HCT116 (cell line): ENCODE results near the gene MAFG. TPM values are rescaled to one million over a fixed set of nuclear protein-coding genes. Genes with fewer than 3 reads are reported as not detected.

Source experiments
- ATAC-seq: fragments of 200-7000 bp; cut with Tn5 transposase; 2 replicates; pipeline ENCODE4 v1.9.1; 2020; ENCODE audit warnings: mild to moderate bottlenecking, moderate library complexity
- BruUV-seq: library from RNA; stranded (reverse); fragments of 400-500 nt; replicated peaks from 2 replicates; lab custom pipeline; 2021; lab: Mats Ljungman, UMichigan
- CTCF ChIA-PET: fragments of 300-600 bp; sonication (Branson Sonifier 250); formaldehyde crosslinking; loops from one replicate; lab custom pipeline; 2021; ENCODE audit warnings: antibody characterized with exemption; lab: Charles Lee
- POLR2A ChIA-PET: fragments of 300-600, 350-600 bp; sonication (Branson Sonifier 250); formaldehyde crosslinking; loops from one replicate; lab custom pipeline; 2021; ENCODE audit warnings: antibody characterized with exemption; lab: Charles Lee
- RAD21 ChIA-PET, 2 experiments: fragments of 300-600 bp; sonication (Branson Sonifier 250); formaldehyde crosslinking; loops; one replicate each; lab custom pipeline; 2023; ENCODE audit warnings: low total read pairs in 2 of 2; ENCODE audit not compliant: uncharacterized antibody in 2 of 2, unreplicated experiment in 2 of 2, low non-redundant PET in 1 of 2; lab: Charles Lee
- DNase-seq: peaks from one replicate; pipeline ENCODE4 v3.0.0-alpha.2; 2010; ENCODE audit warnings: low read depth, low spot score
- H2AFZ ChIP-seq: fragments of 200-600 bp; shearing (Covaris generic), sonication (generic); 2 replicates; pipeline ENCODE4 v1.6.1; 2017; ENCODE audit warnings: low read depth, mixed run types, mixed read lengths, antibody characterized with exemption, low read length; ENCODE audit not compliant: poor library complexity, severe bottlenecking
- H3K27ac ChIP-seq: 2 replicates; pipeline ENCODE4 v1.5.1; 2012; ENCODE audit warnings: low read depth, low read length
- H3K27me3 ChIP-seq: fragments of 200-600 bp; sonication (generic); 2 replicates; pipeline ENCODE4 v1.6.1; 2016; ENCODE audit warnings: mixed run types, low read length, mixed read lengths; ENCODE audit not compliant: insufficient read depth
- H3K36me3 ChIP-seq, 2 experiments: fragments of 200-500 bp in 1 of 2; fragments of 200-600 bp in 1 of 2; sonication (Bioruptor generic) in 1 of 2; sonication (generic) in 1 of 2; 2 replicates each; pipeline versions ENCODE4 v1.5.1 to v1.6.1; 2014 to 2016; ENCODE audit warnings: low read length in 2 of 2, inconsistent platforms in 1 of 2, mixed read lengths in 1 of 2, mixed run types in 1 of 2; ENCODE audit not compliant: insufficient read depth in 2 of 2, control insufficient read depth in 1 of 2
- H3K4me1 ChIP-seq, 2 experiments: fragments of 200-600 bp in 1 of 2; sonication (generic) in 1 of 2; 2 replicates each; pipeline versions ENCODE4 v1.5.1 to v1.6.1; 2012 to 2017; ENCODE audit warnings: low read length in 2 of 2, inconsistent platforms in 1 of 2, mild to moderate bottlenecking in 1 of 2, mixed read lengths in 1 of 2, mixed run types in 1 of 2, moderate library complexity in 1 of 2; ENCODE audit not compliant: insufficient read depth in 2 of 2, control insufficient read depth in 1 of 2
- H3K4me2 ChIP-seq: fragments of 200-600 bp; sonication (generic); 2 replicates; pipeline ENCODE4 v1.6.1; 2017; ENCODE audit warnings: mixed run types, low read length, mixed read lengths
- H3K4me3 ChIP-seq, 2 experiments: fragments of 200-600 bp in 1 of 2; sonication (generic) in 1 of 2; replicated peaks in 1 of 2; 2 replicates each; pipeline ENCODE4 v1.5.1; 2011 to 2016; ENCODE audit warnings: low read length in 2 of 2, control low read depth in 1 of 2, low read depth in 1 of 2, mild to moderate bottlenecking in 1 of 2, mixed read lengths in 1 of 2, mixed run types in 1 of 2
- H3K79me2 ChIP-seq: fragments of 200-600 bp; sonication (generic); 2 replicates; pipeline ENCODE4 v1.6.1; 2017; ENCODE audit warnings: mild to moderate bottlenecking, mixed run types, low read length, moderate library complexity, mixed read lengths; ENCODE audit not compliant: insufficient read depth
- H3K9ac ChIP-seq: fragments of 200-600 bp; sonication (generic); 2 replicates; pipeline ENCODE4 v1.6.1; 2016; ENCODE audit warnings: low read length, mixed read lengths
- H3K9me2 ChIP-seq: fragments of 200-600 bp; sonication (generic), shearing (Covaris generic); 2 replicates; pipeline ENCODE4 v1.6.1; 2017; ENCODE audit warnings: mixed run types, mild to moderate bottlenecking, moderate library complexity; ENCODE audit not compliant: insufficient read depth
- H3K9me3 ChIP-seq, 2 experiments: fragments of 200-500 bp in 1 of 2; fragments of 200-600 bp in 1 of 2; sonication (Bioruptor generic) in 1 of 2; sonication (generic) in 1 of 2; 2 replicates each; pipeline ENCODE4 v1.6.1; 2014 to 2017; ENCODE audit warnings: low read length in 2 of 2, mixed read lengths in 2 of 2, inconsistent platforms in 1 of 2, low read depth in 1 of 2, mild to moderate bottlenecking in 1 of 2, mixed run types in 1 of 2, moderate library complexity in 1 of 2; ENCODE audit not compliant: control insufficient read depth in 1 of 2, insufficient read depth in 1 of 2
- H4K20me1 ChIP-seq: fragments of 200-600 bp; sonication (generic), shearing (Covaris generic); 2 replicates; pipeline ENCODE4 v1.6.1; 2017; ENCODE audit warnings: mixed run types, mild to moderate bottlenecking, moderate library complexity; ENCODE audit not compliant: insufficient read depth
- ATF3 ChIP-seq: IDR thresholded peaks from 2 replicates; pipeline ENCODE4 v1.6.1; 2012
- EGR1 ChIP-seq: IDR thresholded peaks from 2 replicates; pipeline ENCODE4 v1.6.1; 2012; ENCODE audit warnings: low read depth
- POLR2A ChIP-seq: IDR thresholded peaks from 2 replicates; pipeline ENCODE4 v1.7.0; 2011; ENCODE audit warnings: borderline replicate concordance; ENCODE audit not compliant: insufficient read depth, insufficient read length; ENCODE audit errors: extremely low read depth
- RAD21 ChIP-seq: IDR thresholded peaks from 2 replicates; pipeline ENCODE4 v1.6.1; 2012; ENCODE audit warnings: low read depth, mild to moderate bottlenecking
- SRF ChIP-seq: IDR thresholded peaks from 2 replicates; pipeline ENCODE4 v1.6.1; 2012; ENCODE audit warnings: low read depth
- TCF7L2 ChIP-seq: IDR thresholded peaks from 2 replicates; pipeline ENCODE4 v1.7.0; 2011; ENCODE audit warnings: borderline replicate concordance, inconsistent platforms; ENCODE audit not compliant: insufficient read depth, insufficient read length; ENCODE audit errors: extremely low read depth
- YY1 ChIP-seq: IDR thresholded peaks from 2 replicates; pipeline ENCODE4 v1.6.1; 2011; ENCODE audit warnings: low read length, low read depth, moderate library complexity, mild to moderate bottlenecking; ENCODE audit not compliant: insufficient replicate concordance; ENCODE audit errors: extremely low read depth
- ZNF274 ChIP-seq: fragments of 200-500 bp; sonication (Bioruptor generic); IDR thresholded peaks from 2 replicates; pipeline ENCODE4 v1.6.1; 2014; ENCODE audit warnings: mild to moderate bottlenecking, low read depth, low read length, inconsistent platforms
- intact Hi-C: fragments of 100-400 bp; cut with micrococcal nuclease; formaldehyde crosslinking; loops from 2 replicates; pipeline ENCODE4 v1.10.0; 2022
- total RNA-seq: library from RNA; stranded (reverse); gene quantifications from one replicate; pipeline ENCODE4 v1.2.1, GENCODE V29; 2021; ENCODE audit not compliant: unreplicated experiment
- TF ChIP-seq, protein P1 (sequence below): IDR thresholded peaks from 2 replicates; pipeline ENCODE4 v1.6.1; 2012; ENCODE audit warnings: low read depth

The MAFG gene
- total RNA-seq, 1 experiment from 2014 or later: 46.8 TPM

DNA sequence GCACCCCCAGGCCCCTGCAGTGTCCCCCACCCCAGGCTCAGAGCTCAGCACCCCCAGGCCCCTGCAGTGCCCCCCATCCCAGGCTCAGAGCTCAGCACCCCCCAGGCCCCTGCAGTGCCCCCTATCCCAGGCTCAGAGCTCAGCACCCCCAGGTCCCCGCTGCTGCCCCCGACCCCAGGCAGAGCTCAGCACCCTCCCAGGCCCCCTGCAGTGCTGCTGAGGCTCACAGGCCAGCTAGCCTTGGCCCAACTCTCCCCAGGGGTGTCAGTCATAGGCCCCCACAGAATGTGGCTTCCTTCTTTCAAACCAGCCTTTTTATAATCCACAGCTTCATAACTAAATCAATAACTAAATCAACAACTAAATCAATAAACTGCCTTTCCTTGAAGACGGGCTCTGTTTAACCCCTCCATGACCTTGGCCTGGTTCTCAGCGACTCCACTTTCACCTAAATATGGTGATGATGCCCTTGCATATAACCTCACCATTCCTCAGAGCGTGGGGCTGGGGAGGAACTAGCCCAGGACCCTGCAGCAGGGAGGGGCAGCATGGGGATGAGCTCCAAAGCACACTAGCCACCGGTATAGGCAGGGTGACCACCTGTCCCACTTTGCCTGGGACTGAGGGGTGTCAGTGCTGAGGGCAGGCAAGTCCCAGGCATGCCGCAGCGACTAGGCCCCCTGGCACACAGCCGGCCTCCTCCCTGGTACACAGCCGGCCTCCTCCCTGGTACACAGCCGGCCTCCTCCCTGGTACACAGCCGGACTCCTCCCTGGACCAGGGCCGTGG, 28.4 kb upstream of the MAFG start:
- RAD21 ChIA-PET: no interaction called here

More for the DNA sequence above, 28.4 kb upstream of the MAFG start:
- H3K79me2 ChIP-seq: no peaks in the 10 kb centered on the region
- H4K20me1 ChIP-seq: no peaks in the 10 kb centered on the region
- no peaks in the 10 kb centered on the region for H3K27me3 ChIP-seq
- ChIA-PET CTCF (interaction anchor here (1.9 kb wide), 1 partner anchor 66 kb away, joined by 8 read pairs; the partner anchor contains the start of genes CENPX and LRRC45), POLR2A (interaction anchor here (0.6 to 2.9 kb wide), 2 partner anchors 11 to 12 kb away, joined by 3 to 8 read pairs; no protein-coding TSS in a partner anchor)
- no peak overlapping the region for H2AFZ ChIP-seq
- 0 out of 2 replicates have a peak overlapping the region, but pooled peaks have one; percentile 18 for H3K27ac ChIP-seq
- H3K4me1 ChIP-seq: peaks cover 11 to 22% of the 10 kb centered on the region in 2 experiments
- no peak overlapping the region for H3K4me3 ChIP-seq
- intact Hi-C loops: no loop called here
- TF ChIP-seq ZNF274 (no peak), RAD21 (no peak), ATF3 (no peak), SRF (no peak), YY1 (no peak), EGR1 (no peak), POLR2A (no peak), TCF7L2 (no peak)
- TF ChIP-seq, protein P1, sequence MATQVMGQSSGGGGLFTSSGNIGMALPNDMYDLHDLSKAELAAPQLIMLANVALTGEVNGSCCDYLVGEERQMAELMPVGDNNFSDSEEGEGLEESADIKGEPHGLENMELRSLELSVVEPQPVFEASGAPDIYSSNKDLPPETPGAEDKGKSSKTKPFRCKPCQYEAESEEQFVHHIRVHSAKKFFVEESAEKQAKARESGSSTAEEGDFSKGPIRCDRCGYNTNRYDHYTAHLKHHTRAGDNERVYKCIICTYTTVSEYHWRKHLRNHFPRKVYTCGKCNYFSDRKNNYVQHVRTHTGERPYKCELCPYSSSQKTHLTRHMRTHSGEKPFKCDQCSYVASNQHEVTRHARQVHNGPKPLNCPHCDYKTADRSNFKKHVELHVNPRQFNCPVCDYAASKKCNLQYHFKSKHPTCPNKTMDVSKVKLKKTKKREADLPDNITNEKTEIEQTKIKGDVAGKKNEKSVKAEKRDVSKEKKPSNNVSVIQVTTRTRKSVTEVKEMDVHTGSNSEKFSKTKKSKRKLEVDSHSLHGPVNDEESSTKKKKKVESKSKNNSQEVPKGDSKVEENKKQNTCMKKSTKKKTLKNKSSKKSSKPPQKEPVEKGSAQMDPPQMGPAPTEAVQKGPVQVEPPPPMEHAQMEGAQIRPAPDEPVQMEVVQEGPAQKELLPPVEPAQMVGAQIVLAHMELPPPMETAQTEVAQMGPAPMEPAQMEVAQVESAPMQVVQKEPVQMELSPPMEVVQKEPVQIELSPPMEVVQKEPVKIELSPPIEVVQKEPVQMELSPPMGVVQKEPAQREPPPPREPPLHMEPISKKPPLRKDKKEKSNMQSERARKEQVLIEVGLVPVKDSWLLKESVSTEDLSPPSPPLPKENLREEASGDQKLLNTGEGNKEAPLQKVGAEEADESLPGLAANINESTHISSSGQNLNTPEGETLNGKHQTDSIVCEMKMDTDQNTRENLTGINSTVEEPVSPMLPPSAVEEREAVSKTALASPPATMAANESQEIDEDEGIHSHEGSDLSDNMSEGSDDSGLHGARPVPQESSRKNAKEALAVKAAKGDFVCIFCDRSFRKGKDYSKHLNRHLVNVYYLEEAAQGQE: no peak
- no peaks in the 10 kb centered on the region for H3K9me3 ChIP-seq
- ATAC-seq (no peak), DNase-seq (no peak)
- no peaks in the 10 kb centered on the region for H3K9me2 ChIP-seq
- no TSS peak for BruUV-seq
- no peaks in the 10 kb centered on the region for H3K36me3 ChIP-seq
- H3K9ac ChIP-seq: no peak overlapping the region
- H3K4me2 ChIP-seq: no peak overlapping the region
